HuH-7 (cell line): Measurements from ENCODE around the gene RNF2.
"Not testable (repeated sequence)": the region's sequence is repeated elsewhere in the genome, so short reads cannot be mapped to it uniquely, and the experiment has no call there.

Experiments
- DNase-seq: peaks from one replicate; pipeline ENCODE4 v3.0.0; 2011; ENCODE audit warnings: low spot score

RNF2 gene

GRCh38 chr1:185044981-185045813 lies at the start of gene RNF2:
Gene RNF2, plus strand, starts transcription at chr1:185045558. Its CDS starts 41,996 bp downstream, at chr1:185087554.
- DNase-seq = peak; percentile 65

GRCh38 chr1:184999974-185000373 lies 45.4 kb upstream of the RNF2 start:
- not testable (repeated sequence) for DNase-seq

- DNase-seq = not testable (repeated sequence)
These were observed 44.0 kb upstream of the RNF2 start for GRCh38 chr1:185001312-185001880.

- DNase-seq = no peak
These were observed 36.5 kb upstream of the RNF2 start for GRCh38 chr1:185008838-185009237.

GRCh38 chr1:185010361-185010760 lies 35.0 kb upstream of the RNF2 start:
- DNase-seq = no peak

GRCh38 chr1:185014941-185015340 lies 30.4 kb upstream of the RNF2 start:
- DNase-seq = no peak

- DNase-seq = no peak
These were observed 29.7 kb upstream of the RNF2 start for GRCh38 chr1:185015631-185016030.

- no peak for DNase-seq
These were observed 28.5 kb upstream of the RNF2 start for GRCh38 chr1:185016880-185017279.

- DNase-seq = no peak
These were observed 28.0 kb upstream of the RNF2 start for GRCh38 chr1:185017338-185017737.

GRCh38 chr1:185017966-185018365 lies 27.4 kb upstream of the RNF2 start:
- DNase-seq = no peak

- DNase-seq = no peak
These were observed 18.0 kb upstream of the RNF2 start for GRCh38 chr1:185027252-185027882.

- DNase-seq = no peak
These were observed 11.7 kb upstream of the RNF2 start for GRCh38 chr1:185033686-185034085.

GRCh38 chr1:185035258-185035657 lies 10.1 kb upstream of the RNF2 start:
- DNase-seq = no peak

- DNase-seq = no peak
These were observed 6.5 kb upstream of the RNF2 start for GRCh38 chr1:185038813-185039376.

GRCh38 chr1:185039726-185040407 lies 5.5 kb upstream of the RNF2 start:
- DNase-seq = no peak

GRCh38 chr1:185040408-185040735 lies 5.0 kb upstream of the RNF2 start:
- DNase-seq = no peak

GRCh38 chr1:185041742-185042141 lies 3.6 kb upstream of the RNF2 start:
- no peak for DNase-seq

- no peak for DNase-seq
These were observed 2.6 kb upstream of the RNF2 start for GRCh38 chr1:185042737-185043136.

- no peak for DNase-seq
These were observed 971 bp upstream of the RNF2 start for GRCh38 chr1:185044387-185044786.

GRCh38 chr1:185045814-185046492 lies 595 bp downstream of the RNF2 start:
- peak; percentile 36 for DNase-seq

- no peak for DNase-seq
These were observed 1.3 kb downstream of the RNF2 start for GRCh38 chr1:185046668-185047067.

GRCh38 chr1:185049670-185050069 lies 4.3 kb downstream of the RNF2 start:
- no peak for DNase-seq
